SJCRH30 (cell line): Measurements from ENCODE around the gene GRHL3. TPM values are rescaled to one million over a fixed set of nuclear protein-coding genes. Genes with fewer than 3 reads are reported as not detected.
"Not testable (repeated sequence)": the region's sequence is repeated elsewhere in the genome, so short reads cannot be mapped to it uniquely, and the experiment has no call there.

Experiments used
- DNase-seq, 2 experiments: peaks; one replicate each; pipeline ENCODE4 v3.0.0-alpha.2; 2015 to 2020
- H3K27ac ChIP-seq: fragments of 250-450 bp; sonication (Bioruptor Pico); 2 replicates; pipeline ENCODE4 v1.5.1; 2020; ENCODE audit warnings: mild to moderate bottlenecking, moderate library complexity
- H3K27me3 ChIP-seq: fragments of 250-450 bp; sonication (Bioruptor Pico); 2 replicates; pipeline ENCODE4 v1.5.1; 2020; ENCODE audit warnings: mild to moderate bottlenecking, moderate library complexity
- H3K36me3 ChIP-seq: fragments of 250-450 bp; sonication (Bioruptor Pico); 2 replicates; pipeline ENCODE4 v1.5.1; 2020; ENCODE audit warnings: mild to moderate bottlenecking, moderate library complexity
- H3K4me1 ChIP-seq: fragments of 250-450 bp; sonication (Bioruptor Pico); 2 replicates; pipeline ENCODE4 v1.5.1; 2020; ENCODE audit warnings: mild to moderate bottlenecking, moderate library complexity
- H3K4me3 ChIP-seq: fragments of 250-450 bp; sonication (Bioruptor Pico); 2 replicates; pipeline ENCODE4 v1.5.1; 2020; ENCODE audit warnings: mild to moderate bottlenecking, moderate library complexity
- H3K9me3 ChIP-seq: fragments of 250-450 bp; sonication (Bioruptor Pico); replicated peaks from 2 replicates; pipeline ENCODE4 v1.5.1; 2020; ENCODE audit warnings: mild to moderate bottlenecking, moderate library complexity
- total RNA-seq: library from RNA; depleted of rRNA; stranded (reverse); fragments of >200 nt; shearing (Covaris generic); gene quantifications from 2 replicates; pipeline ENCODE4 v1.2.3, GENCODE V29; 2014

The GRHL3 gene
- total RNA-seq, 1 experiment from 2014 or later, result not detected

GRCh38 chr1:24287779-24288178, 31.4 kb upstream of the GRHL3 start:
- not testable (repeated sequence) for H3K9me3 ChIP-seq, DNase-seq, H3K36me3 ChIP-seq, H3K4me3 ChIP-seq, H3K27ac ChIP-seq, H3K4me1 ChIP-seq
- peaks cover 13% of the 10 kb centered on the region for H3K27me3 ChIP-seq

GRCh38 chr1:24288479-24288878, 30.7 kb upstream of the GRHL3 start:
- peaks cover 4% of the 10 kb centered on the region; the same call in 1 of the 2 replicates for H3K4me1 ChIP-seq
- no peak overlapping the region for H3K4me3 ChIP-seq
- peaks cover 13% of the 10 kb centered on the region for H3K27me3 ChIP-seq
- DNase-seq, result no peak
- no peaks in the 10 kb centered on the region for H3K36me3 ChIP-seq
- no peak overlapping the region for H3K27ac ChIP-seq
- H3K9me3 ChIP-seq, result no peaks in the 10 kb centered on the region

- peak; percentile 70 for DNase-seq
- no peak overlapping the region for H3K4me3 ChIP-seq
- peaks cover 4% of the 10 kb centered on the region; the same call in 1 of the 2 replicates for H3K4me1 ChIP-seq
- H3K27me3 ChIP-seq, result peaks cover 13% of the 10 kb centered on the region
- no peaks in the 10 kb centered on the region for H3K36me3 ChIP-seq
- no peaks in the 10 kb centered on the region for H3K9me3 ChIP-seq
- H3K27ac ChIP-seq, result no peak overlapping the region
Observed at GRCh38 chr1:24289937-24290595, 29.1 kb upstream of the GRHL3 start.

- H3K9me3 ChIP-seq, result no peaks in the 10 kb centered on the region
- H3K36me3 ChIP-seq, result no peaks in the 10 kb centered on the region
- H3K27me3 ChIP-seq, result peaks cover 13% of the 10 kb centered on the region
- DNase-seq, result no peak
- no peak overlapping the region for H3K27ac ChIP-seq
- peaks cover 4% of the 10 kb centered on the region; the same call in 1 of the 2 replicates for H3K4me1 ChIP-seq
- no peak overlapping the region for H3K4me3 ChIP-seq
Observed at GRCh38 chr1:24290933-24291487, 28.1 kb upstream of the GRHL3 start.

- H3K27me3 ChIP-seq, result peaks cover 13% of the 10 kb centered on the region
- DNase-seq, result no peak
Observed at GRCh38 chr1:24292103-24292502, 27.1 kb upstream of the GRHL3 start.

GRCh38 chr1:24292887-24293286, 26.3 kb upstream of the GRHL3 start:
- Histone ChIP-seq H3K36me3 (no peaks in the 10 kb centered on the region), H3K4me1 (peaks cover 4% of the 10 kb centered on the region; the same call in 1 of the 2 replicates), H3K27me3 (peaks cover 17% of the 10 kb centered on the region), H3K4me3 (no peak overlapping the region), H3K27ac (no peak overlapping the region), H3K9me3 (no peaks in the 10 kb centered on the region)
- DNase-seq, result no peak

More at GRCh38 chr1:24292103-24292502, 27.1 kb upstream of the GRHL3 start:
- no peaks in the 10 kb centered on the region for H3K9me3 ChIP-seq
- no peak overlapping the region for H3K27ac ChIP-seq
- peaks cover 4% of the 10 kb centered on the region; the same call in 1 of the 2 replicates for H3K4me1 ChIP-seq
- H3K36me3 ChIP-seq, result no peaks in the 10 kb centered on the region
- H3K4me3 ChIP-seq, result no peak overlapping the region

- no peak overlapping the region for H3K27ac ChIP-seq
- no peak overlapping the region for H3K4me3 ChIP-seq
- H3K36me3 ChIP-seq, result no peaks in the 10 kb centered on the region
- DNase-seq, result no peak
- no peaks in the 10 kb centered on the region for H3K9me3 ChIP-seq
- H3K4me1 ChIP-seq, result peaks cover 4% of the 10 kb centered on the region; the same call in 1 of the 2 replicates
- H3K27me3 ChIP-seq, result peaks cover 20% of the 10 kb centered on the region
Observed at GRCh38 chr1:24293392-24294227, 25.5 kb upstream of the GRHL3 start.

GRCh38 chr1:24294228-24294672, 24.9 kb upstream of the GRHL3 start:
- Histone ChIP-seq H3K4me3 (no peak overlapping the region), H3K9me3 (no peaks in the 10 kb centered on the region), H3K36me3 (no peaks in the 10 kb centered on the region), H3K4me1 (peaks cover 4% of the 10 kb centered on the region; the same call in 1 of the 2 replicates), H3K27ac (no peak overlapping the region), H3K27me3 (peaks cover 25% of the 10 kb centered on the region)
- DNase-seq, result no peak

GRCh38 chr1:24294716-24295371, 24.3 kb upstream of the GRHL3 start:
- H3K36me3 ChIP-seq, result no peaks in the 10 kb centered on the region
- no peak overlapping the region for H3K4me3 ChIP-seq
- H3K4me1 ChIP-seq, result peaks cover 1% of the 10 kb centered on the region; the same call in 1 of the 2 replicates
- H3K27me3 ChIP-seq, result peaks cover 26% of the 10 kb centered on the region
- no peak for DNase-seq
- H3K27ac ChIP-seq, result no peak overlapping the region
- no peaks in the 10 kb centered on the region for H3K9me3 ChIP-seq

GRCh38 chr1:24295535-24295934, 23.6 kb upstream of the GRHL3 start:
- H3K36me3 ChIP-seq, result no peaks in the 10 kb centered on the region
- H3K27me3 ChIP-seq, result peaks cover 26% of the 10 kb centered on the region
- no peak for DNase-seq
- H3K4me1 ChIP-seq, result no peaks in the 10 kb centered on the region
- no peaks in the 10 kb centered on the region for H3K9me3 ChIP-seq
- no peak overlapping the region for H3K27ac ChIP-seq
- no peak overlapping the region for H3K4me3 ChIP-seq

GRCh38 chr1:24297187-24297851, 21.8 kb upstream of the GRHL3 start:
- H3K9me3 ChIP-seq, result no peaks in the 10 kb centered on the region
- no peaks in the 10 kb centered on the region for H3K36me3 ChIP-seq
- no peak overlapping the region for H3K27ac ChIP-seq
- no peak for DNase-seq
- H3K4me3 ChIP-seq, result no peak overlapping the region
- H3K4me1 ChIP-seq, result no peaks in the 10 kb centered on the region
- peaks cover 13% of the 10 kb centered on the region for H3K27me3 ChIP-seq

- no peak overlapping the region for H3K27ac ChIP-seq
- H3K9me3 ChIP-seq, result no peaks in the 10 kb centered on the region
- no peak for DNase-seq
- H3K27me3 ChIP-seq, result peaks cover 13% of the 10 kb centered on the region
- no peaks in the 10 kb centered on the region for H3K36me3 ChIP-seq
- no peaks in the 10 kb centered on the region for H3K4me1 ChIP-seq
- no peak overlapping the region for H3K4me3 ChIP-seq
Observed at GRCh38 chr1:24297852-24298232, 21.3 kb upstream of the GRHL3 start.

- no peaks in the 10 kb centered on the region for H3K36me3 ChIP-seq
- no peak overlapping the region for H3K4me3 ChIP-seq
- H3K27me3 ChIP-seq, result peaks cover 13% of the 10 kb centered on the region
- no peak for DNase-seq
- H3K4me1 ChIP-seq, result no peaks in the 10 kb centered on the region
- no peak overlapping the region for H3K27ac ChIP-seq
- H3K9me3 ChIP-seq, result no peaks in the 10 kb centered on the region
Observed at GRCh38 chr1:24298606-24299005, 20.6 kb upstream of the GRHL3 start.

GRCh38 chr1:24299901-24300300, 19.3 kb upstream of the GRHL3 start:
- peaks cover 16% of the 10 kb centered on the region for H3K27me3 ChIP-seq
- H3K4me1 ChIP-seq, result no peaks in the 10 kb centered on the region
- H3K4me3 ChIP-seq, result no peak overlapping the region
- DNase-seq, result no peak
- H3K27ac ChIP-seq, result no peak overlapping the region
- H3K9me3 ChIP-seq, result no peaks in the 10 kb centered on the region
- H3K36me3 ChIP-seq, result no peaks in the 10 kb centered on the region
